Measurements from ENCODE around the gene BBIP1.
"Not testable (repeated sequence)": the region's sequence is repeated elsewhere in the genome, so short reads cannot be mapped to it uniquely, and the experiment has no call there.

Gene BBIP1

DNA sequence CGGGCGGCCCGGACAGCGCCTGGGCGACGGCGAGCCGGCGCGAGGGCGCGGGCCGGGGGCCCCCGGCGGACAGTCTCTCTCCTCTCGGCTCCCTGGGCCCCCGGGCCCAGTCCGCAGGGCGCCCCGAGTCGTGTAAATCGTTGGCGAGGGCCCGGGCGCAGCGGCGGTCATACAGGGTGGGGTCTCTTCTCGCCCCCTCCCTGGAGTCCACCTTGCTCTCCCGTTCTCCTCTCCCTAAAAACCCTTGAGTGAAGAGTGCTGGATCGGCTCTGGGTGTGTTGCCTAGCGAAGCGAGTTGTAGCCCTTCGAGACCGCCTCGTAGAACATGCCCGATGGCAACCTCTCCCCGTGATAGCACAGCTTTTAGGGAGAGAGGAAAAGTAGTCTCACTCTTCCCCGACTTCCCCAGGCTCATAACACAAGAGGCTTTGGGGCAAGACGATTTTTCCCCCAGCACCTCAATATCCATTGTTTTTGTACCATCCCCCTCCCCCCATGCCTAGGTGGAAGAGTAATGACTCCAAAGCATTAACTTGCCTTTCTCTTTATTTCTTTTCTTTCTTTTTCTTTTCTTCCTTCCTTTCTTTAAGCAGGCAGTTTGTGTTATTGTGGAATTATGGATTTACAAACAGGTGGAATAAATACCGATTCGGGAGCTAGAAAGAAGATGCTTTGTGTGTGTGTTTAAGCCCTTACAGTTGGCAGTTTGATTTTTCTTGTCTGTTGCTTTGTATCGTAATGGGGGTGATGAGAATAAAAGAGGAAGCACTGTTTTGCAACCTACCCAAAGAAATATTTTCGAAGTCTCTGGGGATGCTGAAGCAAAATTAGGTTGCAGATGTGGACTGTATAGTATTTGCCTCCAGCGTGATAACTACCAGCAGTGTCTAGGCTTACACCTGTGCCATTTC is 1.2 kb upstream of the BBIP1 start:
- peak in 1 of 2 donors; percentile 11 for DNase-seq

DNA sequence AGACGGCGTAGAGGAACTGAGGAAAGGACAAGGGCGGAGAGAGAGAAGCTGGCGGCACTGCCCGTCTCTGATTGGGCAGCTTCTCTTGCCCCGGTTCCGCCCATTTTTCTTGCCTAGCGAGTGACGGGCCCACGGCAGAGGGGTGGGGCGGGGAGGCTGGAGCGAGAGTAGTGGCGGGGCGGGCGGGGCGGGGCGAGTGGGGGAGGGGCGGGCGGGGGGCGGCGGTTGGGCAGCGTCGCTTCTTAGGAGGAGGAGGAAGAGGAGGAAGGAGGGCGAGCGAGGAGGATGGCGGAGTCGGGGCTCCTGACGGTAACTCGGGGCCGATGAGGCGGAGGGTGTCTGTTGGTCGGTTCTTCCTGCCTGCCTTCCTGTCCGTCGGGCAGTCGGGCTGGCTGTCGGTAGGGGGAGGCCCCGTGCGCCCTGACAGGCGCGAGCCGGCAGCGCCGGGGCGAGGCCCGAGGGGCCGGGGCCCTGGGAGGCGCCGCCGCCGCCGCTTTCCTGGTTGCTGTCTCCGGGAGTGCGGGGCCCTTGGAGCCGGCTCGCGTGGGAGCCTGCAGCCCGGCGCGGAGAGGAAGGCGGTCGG is 460 bp upstream of the BBIP1 start, which contains the start of gene SHOC2:
SHOC2 (plus strand) TSS at position 256 of the 583 bp plus-strand sequence. CDS start 44,755 bp downstream, outside the sequence.
- peak; percentile 99 to 100 for DNase-seq

DNA sequence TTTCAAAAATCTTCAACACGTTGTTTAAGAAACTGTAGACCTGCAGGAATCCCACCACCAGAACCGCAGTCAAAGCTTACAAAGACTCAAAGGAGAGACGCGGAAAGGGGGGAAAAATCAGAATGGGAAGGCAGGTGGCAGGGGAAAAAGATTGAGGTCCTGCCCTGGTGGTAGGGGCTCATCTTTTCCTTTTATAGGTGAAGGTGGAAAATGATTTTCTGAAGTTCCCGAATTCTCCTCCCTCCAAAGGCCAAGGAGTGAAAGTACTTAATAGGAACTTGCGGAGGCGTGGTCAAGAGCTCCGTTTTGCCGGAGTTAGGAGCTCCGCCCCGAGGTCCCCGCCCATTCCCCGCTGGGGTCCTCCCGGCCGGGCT is 724 bp downstream of the BBIP1 start:
- DNase-seq = peak; percentile 90 to 91

DNA sequence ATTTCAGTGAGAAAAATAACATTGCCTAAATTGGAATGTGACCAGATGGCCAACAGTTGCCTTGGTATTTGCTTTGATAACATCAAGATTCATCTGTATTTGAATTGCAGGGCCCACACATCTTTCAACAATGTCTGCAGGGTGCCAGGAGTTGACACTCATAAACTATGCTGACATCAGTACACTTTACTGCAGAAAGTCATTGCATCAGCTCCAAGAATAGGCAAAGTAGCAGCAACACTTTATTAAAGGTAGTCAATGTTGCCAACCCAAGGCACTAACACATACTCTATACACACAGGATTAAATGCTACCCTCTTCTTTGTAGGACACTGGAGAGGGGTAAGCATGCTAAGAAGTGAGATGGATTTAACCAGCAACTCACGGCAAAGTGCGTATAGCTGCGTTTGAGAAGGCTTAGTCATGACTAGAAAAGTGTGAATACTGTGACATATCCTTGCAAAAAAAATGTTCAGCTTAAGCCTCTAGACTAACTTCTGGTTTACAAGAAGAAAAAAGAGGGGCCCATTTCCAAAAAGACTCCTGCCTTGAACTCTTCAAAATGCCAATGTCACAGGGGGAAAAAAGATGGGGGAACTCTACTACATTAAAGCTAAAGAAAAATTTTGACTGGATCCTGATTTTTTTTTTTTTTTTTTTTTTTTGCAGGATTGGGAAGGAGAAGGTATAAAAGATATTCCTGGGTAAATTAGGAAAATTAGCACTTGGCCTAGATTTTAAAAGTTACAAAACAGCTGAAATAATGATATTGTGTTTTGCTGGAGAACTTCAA is 2.2 kb downstream of the BBIP1 start:
- DNase-seq = no peak

DNA sequence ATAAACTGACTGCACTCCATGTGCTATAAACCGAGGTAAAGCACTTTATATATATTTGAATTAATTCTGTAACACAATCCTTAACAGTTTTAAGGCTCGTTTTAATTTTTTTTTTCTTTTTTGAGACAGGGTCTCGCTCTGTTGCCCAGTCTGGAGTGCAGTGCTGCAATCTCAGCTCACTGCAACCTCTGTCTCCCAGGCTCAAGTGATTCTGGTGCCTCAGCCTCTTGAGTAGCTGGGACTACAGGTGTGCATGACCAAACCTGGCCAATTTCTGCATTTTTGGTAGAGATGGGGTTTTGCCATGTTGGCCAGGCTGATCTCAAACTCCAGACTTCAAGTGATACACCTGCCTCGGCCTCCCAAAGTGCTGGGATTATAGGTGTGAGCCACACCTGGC is 3.4 kb downstream of the BBIP1 start:
- not testable (repeated sequence) for DNase-seq

DNA sequence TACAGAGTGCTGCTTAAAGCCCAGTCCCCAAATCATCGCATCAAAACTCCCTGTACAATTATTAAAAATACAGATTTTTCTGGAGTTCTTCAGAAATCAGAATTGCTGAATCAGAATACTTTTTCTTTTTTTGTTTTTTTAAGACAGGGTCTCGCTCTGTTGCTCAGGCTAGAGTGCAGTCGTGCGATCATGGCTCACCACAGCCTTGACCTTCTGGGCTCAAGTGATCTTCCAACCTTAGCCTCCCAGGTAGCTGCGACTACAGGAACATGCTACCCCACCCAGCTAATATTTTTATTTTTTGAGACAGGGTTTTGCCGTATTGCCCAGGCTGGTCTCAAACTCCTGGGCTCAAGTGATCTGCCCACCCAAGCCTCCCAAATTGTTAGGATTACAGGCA is 3.9 kb downstream of the BBIP1 start:
- DNase-seq = no peak

DNA sequence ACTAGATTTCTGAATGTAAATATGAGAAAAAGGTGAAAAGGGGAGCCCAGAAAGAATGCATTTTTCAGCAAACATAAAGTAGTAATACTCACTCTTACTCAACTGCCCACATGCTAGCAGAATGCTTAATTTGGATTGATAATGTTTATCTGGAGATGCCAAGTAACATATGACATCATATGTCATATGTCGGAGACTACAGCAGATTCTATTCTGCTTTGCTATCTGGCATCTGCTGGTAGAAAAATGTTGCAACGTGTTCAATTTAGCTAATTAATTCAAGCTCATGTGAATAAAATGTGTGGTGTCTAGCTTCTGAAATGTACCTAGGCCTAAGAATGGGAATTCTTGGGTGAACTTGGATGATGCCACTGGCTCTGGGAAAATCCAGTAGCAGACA is 4.5 kb downstream of the BBIP1 start:
- DNase-seq = no peak

DNA sequence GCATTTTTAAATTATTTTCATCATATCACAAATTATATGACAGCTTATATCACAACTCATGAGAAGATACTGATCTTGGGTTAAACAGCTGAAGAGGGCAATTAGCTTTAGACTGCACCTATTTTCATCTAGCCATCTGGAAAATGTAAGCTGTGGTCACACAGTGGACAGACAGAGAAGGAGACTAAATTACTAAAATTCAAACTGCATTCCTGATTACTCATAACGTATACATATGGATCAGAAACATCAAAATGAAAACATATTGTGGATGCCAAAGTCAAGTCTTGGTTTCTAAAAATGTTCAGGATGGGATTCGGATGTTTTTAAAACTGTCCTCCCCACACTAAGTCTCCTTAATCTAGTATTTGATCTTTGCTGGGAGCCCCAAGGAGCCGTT is 6.6 kb downstream of the BBIP1 start:
- DNase-seq = no peak

DNA sequence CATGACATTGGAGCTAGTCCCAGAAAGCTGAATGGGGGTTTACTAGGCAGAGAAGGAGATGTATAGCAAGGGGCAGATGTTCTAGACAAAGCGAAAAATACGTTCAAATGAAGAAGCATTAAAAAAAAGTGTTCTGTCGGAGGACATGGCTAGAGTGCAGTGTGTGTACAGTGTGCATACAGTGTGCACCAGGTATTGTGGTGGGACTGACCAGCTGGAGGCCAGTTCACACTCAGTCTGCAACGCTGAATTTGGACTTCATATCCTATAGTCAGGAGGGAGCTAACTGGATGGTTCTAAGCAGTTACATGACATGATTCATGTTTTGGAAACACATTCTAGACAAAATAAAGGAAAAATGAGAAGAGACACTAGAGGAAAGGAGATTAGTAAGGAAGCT is 8.8 kb downstream of the BBIP1 start:
- no peak for DNase-seq

DNA sequence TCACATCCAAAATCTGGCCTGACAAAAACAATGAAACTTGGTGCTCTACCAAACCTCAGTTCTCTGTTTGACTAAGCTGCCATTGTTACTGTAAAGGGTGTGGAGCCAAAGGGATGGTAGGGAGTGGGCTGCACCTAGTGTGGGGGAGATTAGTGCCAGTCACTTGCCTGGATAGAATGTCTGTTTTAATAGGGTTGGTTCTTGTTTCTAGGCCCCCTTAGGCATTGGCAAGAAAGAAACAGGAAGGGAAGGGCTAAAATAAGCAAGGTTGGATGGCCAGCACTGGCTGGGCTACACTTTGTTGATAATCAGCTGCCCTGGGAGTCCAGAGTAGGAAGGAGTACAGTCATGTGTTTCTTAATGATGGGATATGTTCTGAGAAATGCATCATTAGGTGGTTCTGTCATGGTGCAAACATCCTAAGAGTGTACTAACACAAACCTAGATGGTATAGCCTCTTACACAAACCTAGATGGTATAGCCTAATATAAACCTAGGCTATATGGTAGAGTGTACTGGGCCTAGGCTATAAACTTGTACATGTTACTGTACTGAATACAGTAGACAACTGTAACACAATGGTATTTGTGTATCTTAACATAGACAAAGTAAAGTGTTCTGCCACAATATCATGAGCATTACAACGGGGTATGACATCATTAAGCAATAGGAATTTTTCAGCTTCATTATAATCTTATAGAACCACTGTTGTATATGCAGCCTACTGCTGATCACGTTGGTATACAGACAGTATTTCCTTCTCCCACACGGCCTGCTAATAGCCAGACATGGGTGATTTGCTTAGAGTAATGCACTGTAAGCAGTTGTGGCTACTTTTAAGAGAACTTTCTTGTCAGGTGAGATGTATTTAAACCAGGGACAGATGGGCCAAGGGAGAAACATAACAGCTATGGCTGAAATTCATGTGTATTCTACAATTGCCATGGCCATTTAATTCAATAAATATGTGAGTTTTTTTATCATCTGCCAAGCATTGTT is 15.4 kb downstream of the BBIP1 start:
- no peak for DNase-seq

DNA sequence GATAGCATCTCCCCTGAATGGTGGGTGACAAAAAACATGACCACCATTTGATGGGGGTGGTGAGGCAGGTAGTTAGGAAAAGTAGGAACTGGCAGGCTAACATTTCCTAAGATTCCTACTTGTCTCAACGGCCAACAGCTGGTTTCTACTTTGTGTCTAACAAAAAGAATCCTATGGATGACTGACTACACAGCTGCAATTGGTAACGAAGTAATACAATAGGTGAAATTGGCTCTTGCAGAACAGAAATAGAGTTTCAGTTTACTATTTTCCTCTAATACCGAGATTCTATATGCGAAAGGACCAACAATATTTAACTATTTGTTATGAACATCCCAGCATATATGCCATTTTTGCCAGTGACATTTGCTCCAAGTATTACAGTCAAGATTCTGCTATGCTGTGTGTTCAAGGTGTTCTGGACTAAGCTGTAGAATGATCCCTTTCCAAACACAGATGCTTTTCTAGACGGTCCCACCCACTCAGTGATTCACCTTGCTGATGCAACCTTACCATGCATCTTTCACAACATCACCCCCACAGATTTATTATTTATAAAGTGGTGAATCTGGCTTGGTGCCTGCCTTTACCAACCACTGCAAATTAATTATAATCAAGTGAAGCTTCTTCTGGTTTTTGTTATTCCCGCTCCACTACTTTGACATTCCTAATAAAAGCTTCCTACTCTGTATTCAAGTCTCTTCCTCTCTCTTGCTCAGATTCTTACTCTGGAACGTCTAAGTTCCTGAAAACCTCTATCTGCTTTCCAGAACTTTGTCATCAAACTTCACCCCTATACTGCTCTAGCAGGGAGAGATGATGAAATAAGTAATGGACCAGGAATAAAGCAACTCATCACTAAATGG is 16.8 kb downstream of the BBIP1 start:
- DNase-seq = no peak

DNA sequence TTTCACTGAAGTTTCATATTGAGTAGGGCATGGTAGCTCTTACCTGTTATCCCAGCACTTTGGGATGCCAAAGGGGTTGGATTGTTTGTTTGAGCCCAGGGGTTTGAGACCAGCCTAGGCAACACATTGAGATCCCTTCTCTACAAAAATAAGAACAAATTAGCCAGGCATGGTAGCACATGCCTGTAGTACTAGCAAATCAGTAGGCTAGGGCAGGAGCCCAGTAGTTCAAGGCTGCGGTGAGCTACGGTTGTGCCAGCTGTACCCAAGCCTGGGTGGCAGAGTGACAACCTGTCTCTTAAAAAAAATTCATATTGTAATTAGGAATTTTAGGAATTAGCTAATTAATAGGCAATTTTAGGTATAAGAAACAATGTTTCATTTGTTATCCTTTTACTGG is 18.0 kb downstream of the BBIP1 start:
- DNase-seq = no peak

DNA sequence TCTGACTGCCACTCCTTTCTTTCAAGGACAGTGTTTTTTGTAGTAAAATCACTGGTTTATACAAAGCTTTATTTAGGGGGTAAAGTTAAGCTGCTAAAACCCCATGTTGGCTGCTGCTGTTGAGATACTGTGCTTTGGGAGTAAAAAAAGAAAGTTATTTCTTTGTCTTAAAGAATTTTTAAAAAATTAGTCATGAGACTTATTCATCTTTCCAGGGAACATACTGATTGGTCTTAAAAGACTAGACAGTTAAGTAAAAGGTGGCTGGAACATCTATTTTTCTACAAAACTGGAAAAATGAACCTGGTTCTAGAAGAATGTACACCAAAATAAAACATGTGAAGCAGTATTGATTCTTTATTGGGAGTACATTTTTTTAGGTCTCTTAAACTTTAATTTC is 20.6 kb downstream of the BBIP1 start:
- DNase-seq = no peak

DNA sequence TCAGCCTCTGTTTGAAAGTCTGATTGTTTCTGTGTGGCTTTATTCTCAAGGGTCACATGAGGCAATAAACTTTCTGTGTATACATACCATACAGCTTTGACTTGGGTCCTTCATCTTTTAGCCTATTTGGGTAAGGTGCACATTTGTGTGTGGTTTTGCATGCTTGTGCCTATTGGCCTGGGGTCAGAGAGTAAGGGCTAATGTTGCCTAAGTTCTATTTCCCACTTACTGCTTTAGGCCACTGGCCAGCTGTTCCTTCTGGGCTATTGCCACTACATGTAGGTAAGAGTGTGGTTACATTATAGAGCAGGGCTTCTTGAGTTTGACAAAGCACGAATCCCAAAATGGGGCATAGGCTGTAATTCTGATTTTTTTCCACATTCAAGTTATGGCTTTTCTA is 21.8 kb downstream of the BBIP1 start:
- no peak for DNase-seq

DNA sequence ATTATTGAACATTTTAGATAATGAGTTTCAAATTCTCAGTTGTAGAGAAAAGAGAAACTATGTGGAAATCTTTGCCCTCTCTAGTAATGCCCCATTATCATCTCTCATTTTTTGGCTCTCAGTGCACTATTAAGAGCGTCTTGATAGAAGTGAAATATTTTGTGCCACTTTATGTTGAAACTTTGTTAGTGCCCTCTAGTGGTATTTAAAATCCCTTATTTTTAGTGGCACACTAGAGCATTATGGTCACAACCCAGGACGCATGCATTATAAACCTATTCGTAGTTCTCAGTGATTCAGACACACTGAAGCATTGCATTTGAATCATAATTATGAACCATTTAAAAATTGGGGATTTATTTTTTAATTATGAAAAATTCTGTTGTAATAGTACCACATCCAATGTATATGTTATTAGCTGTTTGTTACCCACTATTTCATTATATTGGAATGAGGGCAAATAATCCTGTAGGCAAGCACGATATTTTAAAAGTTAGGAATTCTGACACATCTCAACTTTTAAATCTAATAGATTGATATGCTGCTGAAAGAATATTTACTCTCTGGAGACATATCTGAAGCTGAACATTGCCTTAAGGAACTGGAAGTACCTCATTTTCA is 25.3 kb downstream of the BBIP1 start:
- peak in 1 of 2 donors; percentile 75 for DNase-seq

DNA sequence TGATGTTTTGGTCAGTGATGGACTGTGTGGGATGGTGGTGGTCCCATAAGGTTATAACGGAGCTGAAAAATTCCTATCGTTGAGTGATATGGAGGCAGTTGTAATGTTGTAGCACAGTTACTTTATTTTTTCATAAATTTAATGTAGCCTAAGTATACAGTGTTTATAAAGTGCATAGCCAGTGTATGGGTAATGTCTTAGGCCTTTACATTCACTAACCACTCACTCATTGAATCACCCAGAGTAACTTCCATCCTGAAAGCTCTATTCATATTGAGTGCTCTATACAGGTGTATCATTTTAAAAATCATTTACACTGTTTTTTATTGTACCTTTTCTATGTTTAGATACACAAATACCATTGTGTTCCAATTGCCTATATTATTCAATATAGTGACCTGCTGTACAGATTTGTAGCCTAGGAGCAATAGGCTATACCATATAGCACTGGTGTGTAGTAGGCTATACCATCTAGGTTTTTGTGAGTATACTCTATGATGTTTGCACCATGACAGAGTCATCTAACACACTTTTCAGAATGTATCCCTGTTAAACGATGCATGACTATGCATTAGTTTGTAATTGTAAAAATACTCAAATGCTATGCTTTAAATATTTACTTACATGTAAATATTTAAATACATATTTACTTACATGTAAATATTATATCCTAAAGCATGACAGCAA is 26.2 kb downstream of the BBIP1 start:
- DNase-seq = no peak

DNA sequence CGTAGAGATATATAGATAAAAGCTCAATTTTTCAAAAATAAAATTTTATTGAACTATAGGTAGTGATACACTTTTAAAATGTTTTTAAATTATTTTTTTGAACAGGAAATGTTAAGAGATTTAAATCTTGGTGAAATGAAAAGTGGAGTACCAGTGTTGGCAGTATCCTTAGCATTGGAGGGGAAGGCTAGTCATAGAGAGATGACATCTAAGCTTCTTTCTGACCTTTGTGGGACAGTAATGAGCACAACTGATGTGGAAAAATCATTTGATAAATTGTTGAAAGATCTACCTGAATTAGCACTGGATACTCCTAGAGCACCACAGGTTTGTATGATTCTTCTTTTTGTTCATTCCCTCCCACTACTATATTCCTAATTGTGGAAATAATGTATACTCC is 31.4 kb downstream of the BBIP1 start:
- DNase-seq = no peak

DNA sequence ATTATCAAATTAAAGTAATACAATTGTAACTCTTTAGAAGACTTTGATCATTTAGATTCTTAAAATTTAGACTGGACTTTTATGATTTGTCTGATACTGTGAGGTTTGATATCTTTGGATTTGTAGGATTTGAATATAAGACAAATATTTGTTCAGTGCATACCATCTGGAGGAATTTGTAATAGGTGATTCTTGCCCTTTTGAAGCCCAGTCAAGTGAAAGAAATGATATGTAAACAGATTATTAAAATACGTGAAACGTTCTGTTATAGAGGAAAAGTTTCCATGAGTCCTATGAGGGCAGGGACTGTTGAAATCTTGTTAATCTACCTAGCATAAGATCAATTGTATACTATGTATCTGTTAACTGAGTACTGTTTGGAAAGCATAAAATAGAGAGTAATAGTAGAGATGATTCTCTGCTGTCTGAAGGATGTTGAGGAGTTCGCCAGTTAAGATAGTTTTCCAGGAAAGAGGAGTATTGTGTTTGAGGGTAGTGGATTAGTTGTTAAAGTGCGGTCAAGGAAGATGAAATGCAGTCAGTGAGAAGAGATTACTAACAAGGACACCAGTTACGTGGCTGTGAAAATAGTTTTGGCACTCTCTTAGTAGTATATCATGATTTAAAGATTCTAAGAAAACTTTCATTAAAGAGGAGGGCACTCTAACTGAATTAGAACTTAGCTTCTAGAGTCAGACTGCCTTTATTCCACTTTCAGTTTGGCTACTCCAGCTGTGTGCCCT is 32.9 kb downstream of the BBIP1 start:
- no peak for DNase-seq

DNA sequence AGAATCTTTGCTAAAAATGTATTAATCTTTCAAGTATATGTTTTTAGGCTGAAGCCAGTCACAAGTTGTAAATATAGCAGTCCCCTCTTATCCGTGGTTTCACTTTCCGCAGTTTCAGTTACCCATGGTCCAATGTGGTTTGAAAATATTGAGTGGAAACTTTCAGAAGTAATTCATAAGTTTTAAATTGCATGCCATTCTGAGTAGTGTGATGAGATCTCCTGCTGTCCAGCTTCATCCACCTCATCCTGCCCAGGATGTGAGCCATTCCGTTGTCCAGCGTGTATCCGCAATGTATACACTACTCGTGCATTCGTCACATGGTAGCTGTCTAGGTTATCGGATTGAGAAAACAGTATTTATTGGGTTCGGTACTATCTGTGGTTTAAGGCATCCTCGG is 35.1 kb downstream of the BBIP1 start:
- DNase-seq = no peak

Measured in CD4-positive, alpha-beta T cell treated with Interleukin-1 beta for 1 hour (primary cell).